GM19035 (cell line): ENCODE measurements around the gene RRP15.

Source experiments
- ATAC-seq: cut with Tn5 transposase; IDR thresholded peaks from one replicate; pipeline ENCODE4 v1.9.1; 2021; ENCODE audit not compliant: unreplicated experiment

The RRP15 gene

GRCh38 chr1:218336328-218336727 is 51.2 kb downstream of the RRP15 start:
- no peak for ATAC-seq

GRCh38 chr1:218339267-218339831 is 54.3 kb downstream of the RRP15 start:
- ATAC-seq, result peak; percentile 60

GRCh38 chr1:218341325-218341724 is 56.2 kb downstream of the RRP15 start:
- no peak for ATAC-seq

- no peak for ATAC-seq
Measured at GRCh38 chr1:218342091-218342490, 57.0 kb downstream of the RRP15 start.

GRCh38 chr1:218344814-218345672 is 60.0 kb downstream of the RRP15 start, which contains the start of gene TGFB2:
Gene TGFB2, plus strand, starts transcription at chr1:218345336. Its CDS starts 1,366 bp downstream, at chr1:218346702.
- peak; percentile 44 for ATAC-seq

- ATAC-seq, result peak; percentile 54
Measured at GRCh38 chr1:218345673-218346390, 60.7 kb downstream of the RRP15 start.

- ATAC-seq, result no peak
Measured at GRCh38 chr1:218346391-218347204, 61.5 kb downstream of the RRP15 start.

GRCh38 chr1:218347336-218347722 is 62.2 kb downstream of the RRP15 start:
- ATAC-seq, result no peak

GRCh38 chr1:218347723-218348627 is 62.9 kb downstream of the RRP15 start:
- ATAC-seq, result no peak

GRCh38 chr1:218348628-218349071 is 63.6 kb downstream of the RRP15 start:
- no peak for ATAC-seq

- ATAC-seq, result no peak
Measured at GRCh38 chr1:218349348-218350034, 64.4 kb downstream of the RRP15 start.

GRCh38 chr1:218350035-218350525 is 65.0 kb downstream of the RRP15 start:
- ATAC-seq, result no peak

- no peak for ATAC-seq
Measured at GRCh38 chr1:218350801-218351266, 65.7 kb downstream of the RRP15 start.

GRCh38 chr1:218351391-218352074 is 66.4 kb downstream of the RRP15 start:
- peak; percentile 72 for ATAC-seq

GRCh38 chr1:218352075-218352438 is 67.0 kb downstream of the RRP15 start:
- ATAC-seq, result no peak

- no peak for ATAC-seq
Measured at GRCh38 chr1:218353656-218354055, 68.6 kb downstream of the RRP15 start.

GRCh38 chr1:218355278-218355677 is 70.2 kb downstream of the RRP15 start:
- ATAC-seq, result no peak

GRCh38 chr1:218357211-218357892 is 72.3 kb downstream of the RRP15 start:
- ATAC-seq, result no peak
